Thymus (tissue), 11 donors: ENCODE results near the gene GNAT3. TPM values are rescaled to one million over a fixed set of nuclear protein-coding genes. Genes with fewer than 3 reads are reported as not detected.

Experiments
- DNase-seq, 9 donors: peaks; one replicate each; pipeline ENCODE4 v3.0.0-alpha.2; 2013; ENCODE audit warnings: low spot score in 9 of 9, low read depth in 6 of 9, missing footprints in 1 of 9
- H3K27ac ChIP-seq, 2 donors: one replicate each; pipeline ENCODE4 v1.5.1; 2013; ENCODE audit warnings: control low read depth in 1 of 2, low read depth in 1 of 2, low read length in 1 of 2, mild to moderate bottlenecking in 1 of 2, moderate library complexity in 1 of 2
- H3K27me3 ChIP-seq, 2 donors: one replicate each; pipeline ENCODE4 v1.5.1; 2013; ENCODE audit warnings: low read length in 1 of 2; ENCODE audit not compliant: control insufficient read depth in 2 of 2, insufficient read depth in 1 of 2
- H3K36me3 ChIP-seq, 2 donors: one replicate each; pipeline ENCODE4 v1.5.1; 2013; ENCODE audit warnings: low read length in 1 of 2, mild to moderate bottlenecking in 1 of 2, moderate library complexity in 1 of 2; ENCODE audit not compliant: control insufficient read depth in 2 of 2, insufficient read depth in 2 of 2
- H3K4me1 ChIP-seq, 2 donors: one replicate each; pipeline ENCODE4 v1.5.1; 2013; ENCODE audit warnings: low read length in 2 of 2; ENCODE audit not compliant: control insufficient read depth in 2 of 2, insufficient read depth in 2 of 2
- H3K4me3 ChIP-seq, 2 donors: one replicate each; pipeline ENCODE4 v1.5.1; 2013; ENCODE audit warnings: low read length in 2 of 2, control low read depth in 1 of 2, mild to moderate bottlenecking in 1 of 2
- H3K9me3 ChIP-seq, 2 donors: one replicate each; pipeline ENCODE4 v1.5.1; 2013; ENCODE audit warnings: low read length in 1 of 2, mild to moderate bottlenecking in 1 of 2; ENCODE audit not compliant: control insufficient read depth in 2 of 2, insufficient read depth in 1 of 2
- WGBS: extraction: QIAGEN DNeasy Blood & Tissue Kit; methylation state at CpG from one replicate; pipeline ENCODE4 v1.1.7; 2013; 5-methylcytosine and 5-hydroxymethylcytosine counted together
- polyA plus RNA-seq: library from polyadenylated mRNA; stranded (reverse); fragments of 200-250 nt; gene quantifications from one replicate; pipeline ENCODE4 v1.2.3, GENCODE V29; 2013
- total RNA-seq: library from RNA; stranded (reverse); fragments of 120-200 nt; gene quantifications from one replicate; pipeline ENCODE4 v1.2.4, GENCODE V29; 2013
- donor health status: healthy.

GNAT3 gene
- total and polyA plus RNA-seq, 2 donors: 0.05 to 0.19 TPM

DNA sequence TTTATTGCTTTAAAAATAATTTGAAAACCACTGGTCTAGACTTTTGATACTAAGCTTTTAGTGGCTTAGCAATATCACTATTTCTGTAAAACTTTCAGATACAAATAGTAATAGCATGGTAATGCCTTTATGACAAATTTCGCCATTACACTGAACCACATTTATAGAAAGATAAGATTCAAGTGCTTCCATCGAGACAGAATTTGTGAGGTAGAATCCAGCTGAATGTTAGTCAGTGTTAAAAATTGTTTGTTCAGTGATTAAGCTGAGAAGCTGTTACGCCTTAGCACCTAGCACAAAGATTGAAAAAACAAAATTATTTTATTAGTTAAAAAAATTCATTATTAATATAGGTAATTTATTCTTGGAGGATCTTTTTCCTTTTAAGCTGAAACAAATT, 36.5 kb downstream of the GNAT3 start:
- no peaks in the 10 kb centered on the region for H3K4me1 ChIP-seq
- H3K36me3 ChIP-seq: no peaks in the 10 kb centered on the region
- WGBS: 83% methylated on average over 3 of the region's 3 CpGs
- H3K9me3 ChIP-seq: no peaks in the 10 kb centered on the region
- H3K27me3 ChIP-seq: no peaks in the 10 kb centered on the region
- DNase-seq: no peak
- no peak overlapping the region for H3K4me3 ChIP-seq
- no peak overlapping the region for H3K27ac ChIP-seq

GRCh38 chr7:80473751-80474150, 38.1 kb downstream of the GNAT3 start:
- WGBS: 96% methylated on average over 1 of the region's 1 CpG
- Histone ChIP-seq H3K27ac (no peak overlapping the region), H3K27me3 (no peaks in the 10 kb centered on the region)

GRCh38 chr7:80472491-80473200, 39.2 kb downstream of the GNAT3 start:
- Histone ChIP-seq H3K27ac (no peak overlapping the region), H3K4me3 (no peak overlapping the region), H3K9me3 (no peaks in the 10 kb centered on the region), H3K4me1 (no peaks in the 10 kb centered on the region), H3K36me3 (no peaks in the 10 kb centered on the region), H3K27me3 (no peaks in the 10 kb centered on the region)
- DNase-seq: no peak
- WGBS: 93% methylated on average over 4 of the region's 4 CpGs

More at GRCh38 chr7:80473751-80474150, 38.1 kb downstream of the GNAT3 start:
- Histone ChIP-seq H3K4me3 (no peak overlapping the region), H3K36me3 (no peaks in the 10 kb centered on the region), H3K4me1 (no peaks in the 10 kb centered on the region), H3K9me3 (no peaks in the 10 kb centered on the region)
- no peak for DNase-seq

GRCh38 chr7:80468931-80469714, 42.7 kb downstream of the GNAT3 start:
- 80% methylated on average over 3 of the region's 3 CpGs for WGBS
- Histone ChIP-seq H3K27ac (no peak overlapping the region), H3K27me3 (no peaks in the 10 kb centered on the region), H3K36me3 (no peaks in the 10 kb centered on the region), H3K4me3 (no peak overlapping the region), H3K4me1 (no peaks in the 10 kb centered on the region), H3K9me3 (no peaks in the 10 kb centered on the region)
- no peak for DNase-seq

- H3K4me3 ChIP-seq: no peak overlapping the region
- no peaks in the 10 kb centered on the region for H3K36me3 ChIP-seq
- DNase-seq: no peak
- H3K9me3 ChIP-seq: no peaks in the 10 kb centered on the region
- no peaks in the 10 kb centered on the region for H3K4me1 ChIP-seq
- H3K27me3 ChIP-seq: no peaks in the 10 kb centered on the region
- H3K27ac ChIP-seq: no peak overlapping the region
- 96% methylated on average over 3 of the region's 3 CpGs for WGBS
Measured at GRCh38 chr7:80467069-80467468, 44.8 kb downstream of the GNAT3 start.

DNA sequence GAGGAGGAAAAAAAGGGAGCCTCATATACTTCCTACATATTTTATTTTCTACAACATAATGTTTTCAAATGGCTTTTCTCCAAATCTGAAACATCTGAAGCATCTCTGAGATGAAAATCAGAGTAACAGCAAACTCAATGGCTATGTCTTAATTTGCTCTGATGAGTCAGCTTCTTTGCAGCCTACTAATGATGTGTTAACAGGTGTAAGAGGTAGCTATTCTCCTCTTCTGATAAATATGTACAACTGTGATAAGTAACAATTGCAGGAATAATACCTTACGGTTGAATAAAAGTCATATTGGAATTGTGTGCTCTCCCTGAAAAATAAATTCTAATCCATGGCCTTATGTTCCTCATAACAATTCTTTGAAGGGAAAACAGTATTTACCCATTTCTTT, 45.2 kb downstream of the GNAT3 start:
- WGBS: 100% methylated on average over 1 of the region's 1 CpG
- DNase-seq: no peak
- Histone ChIP-seq H3K36me3 (no peaks in the 10 kb centered on the region), H3K27me3 (no peaks in the 10 kb centered on the region), H3K9me3 (no peaks in the 10 kb centered on the region), H3K4me3 (no peak overlapping the region), H3K27ac (no peak overlapping the region), H3K4me1 (no peaks in the 10 kb centered on the region)

GRCh38 chr7:80464211-80464610, 47.7 kb downstream of the GNAT3 start:
- H3K36me3 ChIP-seq: no peaks in the 10 kb centered on the region
- H3K9me3 ChIP-seq: no peaks in the 10 kb centered on the region
- DNase-seq: no peak
- no peaks in the 10 kb centered on the region for H3K4me1 ChIP-seq
- H3K27me3 ChIP-seq: no peaks in the 10 kb centered on the region
- no peak overlapping the region for H3K27ac ChIP-seq
- H3K4me3 ChIP-seq: no peak overlapping the region

DNA sequence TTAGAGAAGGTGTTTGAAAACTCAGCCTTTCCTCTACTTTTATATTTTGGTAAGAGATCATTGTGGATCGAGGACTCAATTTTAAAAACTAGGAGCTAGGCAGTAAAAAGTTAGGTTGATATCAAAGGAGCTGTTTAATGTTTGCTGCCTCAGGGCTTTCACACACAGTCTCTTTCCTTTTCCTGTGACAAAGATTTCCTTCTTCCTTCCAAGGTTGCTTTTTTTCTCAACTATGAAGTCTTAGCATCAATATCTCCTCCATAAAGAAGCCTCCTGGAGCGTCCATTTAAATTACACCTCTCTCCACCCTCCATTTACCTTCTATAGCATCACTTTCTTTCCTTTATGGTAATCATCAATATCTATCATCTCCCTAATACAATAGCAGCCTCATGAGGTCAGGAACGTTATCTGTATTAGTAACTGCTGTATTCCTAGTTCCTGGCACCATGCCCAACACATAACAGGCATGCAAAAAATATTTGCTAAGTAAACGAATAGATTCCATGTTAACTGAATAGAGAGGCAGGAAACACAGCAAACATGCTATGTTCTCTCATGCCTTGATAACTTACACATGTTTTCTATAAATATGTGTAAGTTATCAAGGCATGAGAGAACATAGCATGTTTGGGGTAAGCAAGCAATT, 48.5 kb downstream of the GNAT3 start:
- Histone ChIP-seq H3K27ac (no peak overlapping the region), H3K4me1 (no peaks in the 10 kb centered on the region), H3K4me3 (no peak overlapping the region), H3K9me3 (no peaks in the 10 kb centered on the region), H3K27me3 (no peaks in the 10 kb centered on the region), H3K36me3 (no peaks in the 10 kb centered on the region)
- 93% methylated on average over 4 of the region's 4 CpGs for WGBS
- DNase-seq: no peak

GRCh38 chr7:80460857-80461256, 51.0 kb downstream of the GNAT3 start:
- no peak overlapping the region for H3K27ac ChIP-seq
- H3K9me3 ChIP-seq: no peaks in the 10 kb centered on the region
- no peaks in the 10 kb centered on the region for H3K36me3 ChIP-seq
- no peaks in the 10 kb centered on the region for H3K27me3 ChIP-seq
- H3K4me3 ChIP-seq: no peak overlapping the region
- WGBS: 97% methylated on average over 1 of the region's 1 CpG
- DNase-seq: no peak
- H3K4me1 ChIP-seq: no peaks in the 10 kb centered on the region
